DMS53 treated with DMSO at 0.1 percent for 48 hours (cell line): ENCODE data around the gene GAGE12H.
"Not testable (repeated sequence)": the region's sequence is repeated elsewhere in the genome, so short reads cannot be mapped to it uniquely, and the experiment has no call there.

Source experiments
- DNase-seq: peaks from one replicate; lab custom pipeline; 2025; ENCODE audit not compliant: unreplicated experiment; lab: John Stamatoyannopoulos, UW

Gene GAGE12H, protein sequence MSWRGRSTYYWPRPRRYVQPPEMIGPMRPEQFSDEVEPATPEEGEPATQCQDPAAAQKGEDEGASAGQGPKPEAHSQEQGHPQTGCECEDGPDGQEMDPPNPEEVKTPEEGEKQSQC

DNA sequence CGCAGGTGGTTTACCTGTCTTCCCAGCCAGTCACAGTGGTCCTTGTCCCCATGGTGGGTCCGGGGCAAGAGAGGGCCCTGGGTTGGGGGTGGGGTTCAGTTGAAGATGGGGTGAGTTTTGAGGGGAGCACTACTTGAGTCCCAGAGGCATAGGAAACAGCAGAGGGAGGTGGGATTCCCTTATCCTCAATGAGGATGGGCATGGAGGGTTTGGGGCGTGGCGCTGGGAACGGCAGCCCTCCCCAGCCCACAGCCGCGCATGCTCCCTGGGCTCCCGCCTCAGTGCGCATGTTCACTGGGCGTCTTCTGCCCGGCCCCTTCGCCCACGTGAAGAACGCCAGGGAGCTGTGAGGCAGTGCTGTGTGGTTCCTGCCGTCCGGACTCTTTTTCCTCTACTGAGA is at the start of gene GAGE12H:
Gene GAGE12H, plus strand, starts transcription at position 301 of the 400 bp plus-strand sequence. CDS start 1,155 bp downstream, outside the sequence.
- not testable (repeated sequence) for DNase-seq

DNA sequence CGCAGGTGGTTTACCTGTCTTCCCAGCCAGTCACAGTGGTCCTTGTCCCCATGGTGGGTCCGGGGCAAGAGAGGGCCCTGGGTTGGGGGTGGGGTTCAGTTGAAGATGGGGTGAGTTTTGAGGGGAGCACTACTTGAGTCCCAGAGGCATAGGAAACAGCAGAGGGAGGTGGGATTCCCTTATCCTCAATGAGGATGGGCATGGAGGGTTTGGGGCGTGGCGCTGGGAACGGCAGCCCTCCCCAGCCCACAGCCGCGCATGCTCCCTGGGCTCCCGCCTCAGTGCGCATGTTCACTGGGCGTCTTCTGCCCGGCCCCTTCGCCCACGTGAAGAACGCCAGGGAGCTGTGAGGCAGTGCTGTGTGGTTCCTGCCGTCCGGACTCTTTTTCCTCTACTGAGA is 47.9 kb upstream of the GAGE12H start, which contains the start of gene GAGE12C:
Gene GAGE12C, plus strand, starts transcription at position 301 of the 400 bp plus-strand sequence. CDS start 1,155 bp downstream, outside the sequence.
- DNase-seq: not testable (repeated sequence)

DNA sequence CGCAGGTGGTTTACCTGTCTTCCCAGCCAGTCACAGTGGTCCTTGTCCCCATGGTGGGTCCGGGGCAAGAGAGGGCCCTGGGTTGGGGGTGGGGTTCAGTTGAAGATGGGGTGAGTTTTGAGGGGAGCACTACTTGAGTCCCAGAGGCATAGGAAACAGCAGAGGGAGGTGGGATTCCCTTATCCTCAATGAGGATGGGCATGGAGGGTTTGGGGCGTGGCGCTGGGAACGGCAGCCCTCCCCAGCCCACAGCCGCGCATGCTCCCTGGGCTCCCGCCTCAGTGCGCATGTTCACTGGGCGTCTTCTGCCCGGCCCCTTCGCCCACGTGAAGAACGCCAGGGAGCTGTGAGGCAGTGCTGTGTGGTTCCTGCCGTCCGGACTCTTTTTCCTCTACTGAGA is 38.3 kb upstream of the GAGE12H start, which contains the start of gene GAGE12D:
Gene GAGE12D, plus strand, starts transcription at position 301 of the 400 bp plus-strand sequence. CDS start 1,155 bp downstream, outside the sequence.
- not testable (repeated sequence) for DNase-seq

DNA sequence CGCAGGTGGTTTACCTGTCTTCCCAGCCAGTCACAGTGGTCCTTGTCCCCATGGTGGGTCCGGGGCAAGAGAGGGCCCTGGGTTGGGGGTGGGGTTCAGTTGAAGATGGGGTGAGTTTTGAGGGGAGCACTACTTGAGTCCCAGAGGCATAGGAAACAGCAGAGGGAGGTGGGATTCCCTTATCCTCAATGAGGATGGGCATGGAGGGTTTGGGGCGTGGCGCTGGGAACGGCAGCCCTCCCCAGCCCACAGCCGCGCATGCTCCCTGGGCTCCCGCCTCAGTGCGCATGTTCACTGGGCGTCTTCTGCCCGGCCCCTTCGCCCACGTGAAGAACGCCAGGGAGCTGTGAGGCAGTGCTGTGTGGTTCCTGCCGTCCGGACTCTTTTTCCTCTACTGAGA is 28.8 kb upstream of the GAGE12H start, which contains the start of gene GAGE12E:
Gene GAGE12E, plus strand, starts transcription at position 301 of the 400 bp plus-strand sequence. CDS start 1,155 bp downstream, outside the sequence.
- DNase-seq: not testable (repeated sequence)

DNA sequence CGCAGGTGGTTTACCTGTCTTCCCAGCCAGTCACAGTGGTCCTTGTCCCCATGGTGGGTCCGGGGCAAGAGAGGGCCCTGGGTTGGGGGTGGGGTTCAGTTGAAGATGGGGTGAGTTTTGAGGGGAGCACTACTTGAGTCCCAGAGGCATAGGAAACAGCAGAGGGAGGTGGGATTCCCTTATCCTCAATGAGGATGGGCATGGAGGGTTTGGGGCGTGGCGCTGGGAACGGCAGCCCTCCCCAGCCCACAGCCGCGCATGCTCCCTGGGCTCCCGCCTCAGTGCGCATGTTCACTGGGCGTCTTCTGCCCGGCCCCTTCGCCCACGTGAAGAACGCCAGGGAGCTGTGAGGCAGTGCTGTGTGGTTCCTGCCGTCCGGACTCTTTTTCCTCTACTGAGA is 19.2 kb upstream of the GAGE12H start, which contains the start of gene GAGE12F:
Gene GAGE12F, plus strand, starts transcription at position 301 of the 400 bp plus-strand sequence. CDS start 1,155 bp downstream, outside the sequence.
- not testable (repeated sequence) for DNase-seq

DNA sequence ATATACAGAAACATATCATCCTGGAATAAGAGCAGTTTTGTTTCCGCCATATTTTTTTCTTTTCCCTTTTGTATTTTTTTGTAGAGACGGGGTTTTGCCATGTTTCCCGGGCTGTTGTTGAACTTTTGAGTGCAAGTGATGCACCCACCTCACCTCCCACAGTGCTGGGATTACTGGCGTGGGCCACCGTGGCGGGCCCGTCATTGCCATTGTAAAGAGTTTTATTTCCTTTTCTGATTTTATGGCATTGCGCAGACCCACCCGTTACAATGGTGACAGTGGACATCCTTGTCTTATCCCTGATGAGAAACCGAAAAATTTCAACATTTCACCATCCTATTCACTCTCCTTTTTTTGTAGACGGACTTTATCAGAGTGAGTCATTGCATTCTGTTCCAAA is 11.0 kb upstream of the GAGE12H start:
- not testable (repeated sequence) for DNase-seq

DNA sequence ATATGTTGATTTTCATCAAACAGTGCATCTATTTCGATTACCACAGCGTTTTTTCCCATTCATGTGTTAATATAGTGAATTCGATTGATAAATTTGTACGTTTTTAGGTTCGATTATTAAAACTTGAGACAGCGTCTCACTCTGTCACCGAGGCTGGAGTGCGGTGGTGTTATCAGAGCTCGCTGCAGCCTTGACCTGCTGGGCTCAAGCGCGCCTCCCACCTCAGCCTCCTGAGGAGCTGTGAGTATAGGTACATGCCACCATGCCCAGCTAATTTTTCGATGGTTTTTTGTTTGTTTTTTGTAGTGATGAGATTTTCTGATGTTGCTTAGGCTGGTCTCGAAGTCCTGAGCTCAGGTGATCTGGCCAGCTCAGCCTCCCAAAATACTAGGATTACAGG is 10.6 kb upstream of the GAGE12H start:
- DNase-seq: not testable (repeated sequence)

DNA sequence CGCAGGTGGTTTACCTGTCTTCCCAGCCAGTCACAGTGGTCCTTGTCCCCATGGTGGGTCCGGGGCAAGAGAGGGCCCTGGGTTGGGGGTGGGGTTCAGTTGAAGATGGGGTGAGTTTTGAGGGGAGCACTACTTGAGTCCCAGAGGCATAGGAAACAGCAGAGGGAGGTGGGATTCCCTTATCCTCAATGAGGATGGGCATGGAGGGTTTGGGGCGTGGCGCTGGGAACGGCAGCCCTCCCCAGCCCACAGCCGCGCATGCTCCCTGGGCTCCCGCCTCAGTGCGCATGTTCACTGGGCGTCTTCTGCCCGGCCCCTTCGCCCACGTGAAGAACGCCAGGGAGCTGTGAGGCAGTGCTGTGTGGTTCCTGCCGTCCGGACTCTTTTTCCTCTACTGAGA is 9.6 kb upstream of the GAGE12H start, which contains the start of gene GAGE12G:
Gene GAGE12G, plus strand, starts transcription at position 301 of the 400 bp plus-strand sequence. CDS start 1,155 bp downstream, outside the sequence.
- DNase-seq: not testable (repeated sequence)

DNA sequence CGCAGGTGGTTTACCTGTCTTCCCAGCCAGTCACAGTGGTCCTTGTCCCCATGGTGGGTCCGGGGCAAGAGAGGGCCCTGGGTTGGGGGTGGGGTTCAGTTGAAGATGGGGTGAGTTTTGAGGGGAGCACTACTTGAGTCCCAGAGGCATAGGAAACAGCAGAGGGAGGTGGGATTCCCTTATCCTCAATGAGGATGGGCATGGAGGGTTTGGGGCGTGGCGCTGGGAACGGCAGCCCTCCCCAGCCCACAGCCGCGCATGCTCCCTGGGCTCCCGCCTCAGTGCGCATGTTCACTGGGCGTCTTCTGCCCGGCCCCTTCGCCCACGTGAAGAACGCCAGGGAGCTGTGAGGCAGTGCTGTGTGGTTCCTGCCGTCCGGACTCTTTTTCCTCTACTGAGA is 9.4 kb downstream of the GAGE12H start, which contains the start of gene GAGE2A:
Gene GAGE2A, plus strand, starts transcription at position 301 of the 400 bp plus-strand sequence. CDS start 1,155 bp downstream, outside the sequence.
- not testable (repeated sequence) for DNase-seq

DNA sequence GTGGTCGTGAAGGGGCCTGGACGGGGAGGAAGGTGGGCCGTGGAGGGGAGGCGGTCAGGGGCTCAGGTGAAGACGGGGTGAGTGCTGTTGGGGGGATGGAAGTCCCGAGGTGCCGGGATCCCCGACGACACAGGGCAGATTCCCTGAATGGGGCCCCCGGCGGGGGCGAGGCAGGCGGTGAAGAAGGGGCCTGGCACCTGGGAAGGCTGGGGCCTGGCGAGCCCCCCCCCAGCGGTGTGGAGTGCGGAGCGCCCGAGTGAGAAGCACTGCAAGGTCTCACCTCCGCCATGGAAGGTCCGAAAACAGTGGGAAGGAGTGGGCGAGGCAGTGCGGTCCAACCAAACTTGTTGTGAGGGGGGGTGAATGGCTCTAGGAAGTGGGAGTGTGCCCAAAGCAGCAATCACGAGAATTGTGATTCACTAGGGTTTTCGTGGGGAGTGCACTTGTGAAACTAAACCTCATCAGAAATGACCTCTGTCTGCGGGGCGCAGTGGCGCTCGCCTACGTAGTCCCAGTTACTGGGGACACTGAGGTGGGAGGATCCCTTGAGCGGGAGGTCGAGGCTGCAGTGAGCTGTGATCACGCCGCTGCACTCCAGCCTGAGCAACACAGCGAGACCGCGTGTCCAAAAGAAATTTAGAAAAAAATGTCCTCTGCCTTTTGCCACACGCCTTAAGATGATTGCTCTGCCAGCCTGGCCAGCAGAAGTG is 10.2 kb downstream of the GAGE12H start:
- not testable (repeated sequence) for DNase-seq

DNA sequence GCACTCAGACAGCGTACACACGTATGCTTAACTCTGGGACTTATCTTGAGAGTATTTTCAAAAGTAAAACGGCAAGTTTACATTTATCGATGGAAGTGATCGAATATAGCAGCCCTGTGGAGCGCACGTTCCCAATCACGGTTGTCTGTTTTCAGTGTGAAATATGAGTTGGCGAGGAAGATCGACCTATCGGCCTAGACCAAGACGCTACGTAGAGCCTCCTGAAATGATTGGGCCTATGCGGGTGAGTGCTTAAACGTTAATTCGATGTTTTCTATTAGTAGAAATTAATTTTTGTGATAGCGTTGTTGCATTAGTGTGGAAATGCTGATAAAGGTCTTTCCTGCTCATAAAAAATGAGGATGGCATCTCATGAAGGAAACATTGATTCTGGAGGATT is 10.7 kb downstream of the GAGE12H start:
- DNase-seq: not testable (repeated sequence)

DNA sequence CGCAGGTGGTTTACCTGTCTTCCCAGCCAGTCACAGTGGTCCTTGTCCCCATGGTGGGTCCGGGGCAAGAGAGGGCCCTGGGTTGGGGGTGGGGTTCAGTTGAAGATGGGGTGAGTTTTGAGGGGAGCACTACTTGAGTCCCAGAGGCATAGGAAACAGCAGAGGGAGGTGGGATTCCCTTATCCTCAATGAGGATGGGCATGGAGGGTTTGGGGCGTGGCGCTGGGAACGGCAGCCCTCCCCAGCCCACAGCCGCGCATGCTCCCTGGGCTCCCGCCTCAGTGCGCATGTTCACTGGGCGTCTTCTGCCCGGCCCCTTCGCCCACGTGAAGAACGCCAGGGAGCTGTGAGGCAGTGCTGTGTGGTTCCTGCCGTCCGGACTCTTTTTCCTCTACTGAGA is 19.0 kb downstream of the GAGE12H start, which contains the start of gene GAGE1:
Gene GAGE1, plus strand, starts transcription at position 301 of the 400 bp plus-strand sequence. CDS start 1,155 bp downstream, outside the sequence.
- not testable (repeated sequence) for DNase-seq

DNA sequence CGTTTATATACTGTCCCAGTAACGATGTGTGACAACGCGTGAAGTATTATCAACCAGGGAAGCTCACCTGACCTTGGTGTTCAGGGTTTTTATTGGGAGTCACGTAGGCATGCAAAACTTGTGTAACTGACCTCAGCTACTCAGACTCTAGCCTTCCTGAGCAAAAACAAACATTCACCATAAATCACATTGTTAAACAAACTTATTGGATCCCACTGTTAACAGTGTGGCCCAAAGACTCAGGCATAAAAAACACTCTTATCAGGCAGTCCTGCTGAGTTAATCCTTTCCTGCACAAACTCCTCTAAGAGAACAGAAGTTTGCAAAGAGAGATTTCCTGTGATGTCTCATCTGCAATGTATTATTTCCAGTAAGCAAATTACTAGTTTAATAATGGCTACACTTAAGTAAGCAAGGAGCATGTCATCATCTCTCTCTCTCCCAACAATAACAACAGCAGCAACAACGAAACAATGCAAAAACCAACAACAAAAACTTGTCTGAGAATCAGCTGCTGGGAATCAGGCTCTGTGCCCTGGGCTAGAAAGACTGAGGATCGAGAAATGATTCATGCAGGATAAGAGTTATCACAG is 31.1 kb downstream of the GAGE12H start:
- no peak for DNase-seq

DNA sequence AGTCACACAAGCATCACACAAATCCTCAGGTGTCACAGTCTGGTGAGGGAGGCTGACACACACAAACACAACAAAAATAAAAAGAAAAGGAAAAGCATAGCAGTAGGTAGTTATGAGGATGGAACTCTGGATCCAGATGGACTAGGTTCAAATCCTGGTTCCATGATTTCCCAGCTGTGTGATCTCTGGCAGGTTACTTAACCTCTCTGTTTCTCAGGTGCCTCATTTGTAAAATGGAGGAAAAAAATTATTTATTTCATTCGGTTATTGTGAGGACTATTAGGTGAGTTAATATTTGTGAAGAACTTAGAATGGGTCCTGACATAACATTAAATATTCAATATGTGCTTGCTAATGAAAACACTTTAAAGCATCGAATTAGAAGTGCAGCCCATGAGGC is 38.8 kb downstream of the GAGE12H start:
- DNase-seq: no peak

DNA sequence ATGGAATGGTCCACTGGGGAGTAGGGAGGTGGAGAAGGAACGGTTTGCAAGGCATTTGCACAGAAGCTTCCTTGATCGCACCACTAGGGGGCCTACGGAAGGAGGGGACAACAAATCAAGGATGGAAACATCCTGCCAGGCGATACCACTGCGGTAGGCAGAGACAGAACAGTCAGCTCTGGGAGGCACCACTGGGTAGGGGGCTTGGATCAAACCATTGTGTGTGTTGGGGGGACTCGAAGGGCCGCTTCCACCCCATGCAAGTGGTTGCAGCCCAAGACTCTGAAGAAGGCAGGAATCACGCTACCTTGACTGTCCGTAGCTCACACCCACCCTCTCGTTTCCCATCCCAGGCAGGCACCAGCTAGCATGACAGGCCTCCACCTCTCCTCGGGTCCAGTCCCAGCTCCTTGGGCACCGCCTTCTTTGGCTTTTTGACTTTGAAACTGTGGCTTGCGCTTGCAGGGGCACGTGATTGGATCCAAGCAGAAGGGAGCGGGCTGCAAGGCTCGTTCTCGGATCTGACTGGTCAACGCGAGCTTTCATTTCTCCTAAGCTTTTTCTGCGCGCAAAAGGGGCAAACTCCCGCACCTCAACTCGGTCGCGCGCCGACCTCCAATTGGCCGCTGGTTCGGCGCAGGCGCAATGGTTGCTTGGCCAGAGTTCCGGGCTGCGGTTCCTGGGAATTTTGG is 47.5 kb downstream of the GAGE12H start:
- DNase-seq: peak; percentile 0
